Ascending aorta (tissue), 2 donors: ENCODE data around the gene CADPS2. TPM values are rescaled to one million over a fixed set of nuclear protein-coding genes. Genes with fewer than 3 reads are reported as not detected.

Experiments
- DNase-seq, 2 donors: peaks; one replicate each; pipeline ENCODE4 v3.0.0-alpha.2; 2019; ENCODE audit warnings: low spot score in 2 of 2
- H3K27ac ChIP-seq, 2 donors: fragments of 200-600 bp; sonication (generic); one replicate each; pipeline ENCODE4 v1.5.1; 2016 to 2017; ENCODE audit warnings: mild to moderate bottlenecking in 1 of 2
- H3K27me3 ChIP-seq: fragments of 200-600 bp; sonication (generic); one replicate; pipeline ENCODE4 v1.5.1; 2017
- H3K36me3 ChIP-seq, 2 donors: fragments of 200-600 bp; sonication (generic); one replicate each; pipeline ENCODE4 v1.5.1; 2016
- H3K4me1 ChIP-seq, 2 donors: fragments of 200-600 bp; sonication (generic); one replicate each; pipeline ENCODE4 v1.5.1; 2016 to 2017; ENCODE audit warnings: mild to moderate bottlenecking in 1 of 2
- H3K4me3 ChIP-seq, 2 donors: fragments of 200-600 bp; sonication (generic); one replicate each; pipeline ENCODE4 v1.5.1; 2016 to 2017; ENCODE audit warnings: mild to moderate bottlenecking in 1 of 2
- H3K9me3 ChIP-seq, 2 donors: fragments of 200-600 bp; sonication (generic); one replicate each; pipeline ENCODE4 v1.5.1; 2016
- CTCF ChIP-seq, 3 experiments: fragments of 200-600 bp in 2 of 3; fragments of 450-650 bp in 1 of 3; sonication (generic) in 2 of 3; IDR thresholded peaks; one replicate each; pipeline ENCODE4 v1.5.1; 2016 to 2019; ENCODE audit warnings: antibody characterized with exemption in 3 of 3, mild to moderate bottlenecking in 1 of 3, moderate library complexity in 1 of 3
- intact Hi-C: fragments of 100-400 bp; cut with DNase I; formaldehyde crosslinking; loops from one replicate; pipeline ENCODE4 v1.15.1; 2023
- total RNA-seq: library from RNA; depleted of rRNA; stranded (reverse); fragments of >200 nt; gene quantifications from one replicate; pipeline ENCODE4 v1.1.0, GENCODE V29; 2016

The CADPS2 gene
- total RNA-seq, 1 donor from 2014 or later: 31.8 TPM

- H3K9me3 ChIP-seq: no peaks in the 10 kb centered on the region
- no peak for TF ChIP-seq CTCF (IDR thresholded peaks at IDR 0.05)
- H3K27me3 ChIP-seq: peaks cover 26% of the 10 kb centered on the region
- no peaks in the 10 kb centered on the region for H3K36me3 ChIP-seq
- H3K27ac ChIP-seq: no peak overlapping the region
- peak overlapping the region; percentile 6 to 21 for H3K4me3 ChIP-seq
- DNase-seq: no peak
- intact Hi-C loops: no loop called here
- no peaks in the 10 kb centered on the region for H3K4me1 ChIP-seq
Measured at GRCh38 chr7:122316467-122317388, 569.5 kb downstream of the CADPS2 start.

GRCh38 chr7:122315507-122316466 lies 570.5 kb downstream of the CADPS2 start:
- Histone ChIP-seq H3K27me3 (peaks cover 35% of the 10 kb centered on the region), H3K27ac (no peak overlapping the region), H3K9me3 (no peaks in the 10 kb centered on the region), H3K4me1 (no peaks in the 10 kb centered on the region), H3K4me3 (peak overlapping the region; percentile 6 to 21), H3K36me3 (no peaks in the 10 kb centered on the region)
- no peak for DNase-seq
- intact Hi-C loops: no loop called here
- TF ChIP-seq CTCF (IDR thresholded peaks at IDR 0.05): no peak

GRCh38 chr7:122314284-122314683 lies 572.0 kb downstream of the CADPS2 start:
- no peak overlapping the region for H3K27ac ChIP-seq
- DNase-seq: no peak
- H3K36me3 ChIP-seq: no peaks in the 10 kb centered on the region
- no peak for TF ChIP-seq CTCF (IDR thresholded peaks at IDR 0.05)
- peaks cover 40% of the 10 kb centered on the region for H3K27me3 ChIP-seq
- no peaks in the 10 kb centered on the region for H3K4me1 ChIP-seq
- intact Hi-C loops: no loop called here
- no peaks in the 10 kb centered on the region for H3K9me3 ChIP-seq
- no peak overlapping the region for H3K4me3 ChIP-seq

GRCh38 chr7:122312789-122313188 lies 573.5 kb downstream of the CADPS2 start:
- intact Hi-C loops: no loop called here
- Histone ChIP-seq H3K9me3 (no peaks in the 10 kb centered on the region), H3K4me3 (no peak overlapping the region), H3K27ac (no peak overlapping the region), H3K36me3 (no peaks in the 10 kb centered on the region), H3K4me1 (no peaks in the 10 kb centered on the region), H3K27me3 (peaks cover 40% of the 10 kb centered on the region)
- TF ChIP-seq CTCF (IDR thresholded peaks at IDR 0.05): no peak
- no peak for DNase-seq

GRCh38 chr7:122311734-122312450 lies 574.4 kb downstream of the CADPS2 start:
- Histone ChIP-seq H3K4me1 (no peaks in the 10 kb centered on the region), H3K9me3 (no peaks in the 10 kb centered on the region), H3K36me3 (no peaks in the 10 kb centered on the region), H3K27ac (no peak overlapping the region), H3K27me3 (peaks cover 45% of the 10 kb centered on the region), H3K4me3 (peak overlapping the region; percentile 15 to 41)
- intact Hi-C loops: no loop called here
- no peak for DNase-seq
- TF ChIP-seq CTCF (IDR thresholded peaks at IDR 0.05): no peak
